ENCODE measurements around the gene EEPD1.

EEPD1 gene

GRCh38 chr7:36349626-36350025 is 196.6 kb downstream of the EEPD1 start:
- no peak for DNase-seq

Measured in suppressor macrophage treated with lipopolysaccharide for 4 hours (primary cell).